IMR-90 (cell line): Measurements from ENCODE around the gene ITPK1. TPM values are rescaled to one million over a fixed set of nuclear protein-coding genes. Genes with fewer than 3 reads are reported as not detected.
A peak's percentile ranks its signal among the peaks of the same experiment; 100 is the strongest.

ENCODE experiments used
- ATAC-seq: fragments of 200-7000 bp; cut with Tn5 transposase; 2 replicates; pipeline ENCODE4 v1.9.1; 2020; ENCODE audit warnings: low read depth, mild to moderate bottlenecking, moderate library complexity
- BruUV-seq: library from RNA; stranded (reverse); fragments of 400-500 nt; replicated peaks from 2 replicates; lab custom pipeline; 2021; lab: Mats Ljungman, UMichigan
- CTCF ChIA-PET: fragments of 300-600 bp; formaldehyde crosslinking; extraction: SDS; loops from one replicate; lab custom pipeline; 2021; ENCODE audit warnings: antibody characterized with exemption; lab: Yijun Ruan, JAX
- POLR2A ChIA-PET: fragments of 300-600 bp; sonication (Branson Sonifier 250); formaldehyde crosslinking; loops from one replicate; lab custom pipeline; 2022; ENCODE audit warnings: antibody characterized with exemption; ENCODE audit not compliant: unreplicated experiment; lab: Charles Lee
- DNase-seq: peaks from one replicate; pipeline ENCODE4 v3.0.0; 2013
- H2AFZ ChIP-seq: replicated peaks from 2 replicates; pipeline ENCODE3; 2013; ENCODE audit warnings: low read length, mild to moderate bottlenecking; ENCODE audit not compliant: poor library complexity
- H2AK5ac ChIP-seq: 2 replicates; pipeline ENCODE4 v1.6.1; 2013; ENCODE audit warnings: low read depth, low read length, inconsistent platforms
- H2AK9ac ChIP-seq: replicated peaks from 2 replicates; pipeline ENCODE3; 2013; ENCODE audit warnings: mild to moderate bottlenecking, low read depth, low read length, moderate library complexity; ENCODE audit not compliant: poor library complexity
- H2BK120ac ChIP-seq: 2 replicates; pipeline ENCODE4 v1.6.1; 2013; ENCODE audit warnings: low read depth, low read length, inconsistent platforms
- H2BK15ac ChIP-seq: 3 replicates; pipeline ENCODE4 v1.6.1; 2013; ENCODE audit warnings: low read depth, low read length, inconsistent platforms
- H2BK20ac ChIP-seq: 2 replicates; pipeline ENCODE4 v1.6.1; 2013; ENCODE audit warnings: low read depth, mild to moderate bottlenecking, inconsistent platforms, low read length, moderate library complexity
- H2BK5ac ChIP-seq: 2 replicates; pipeline ENCODE4 v1.6.1; 2013; ENCODE audit warnings: mild to moderate bottlenecking, low read depth, low read length, inconsistent platforms; ENCODE audit not compliant: poor library complexity, severe bottlenecking
- H3K14ac ChIP-seq: replicated peaks from 2 replicates; pipeline ENCODE4 v1.6.1; 2013; ENCODE audit warnings: low read depth, low read length, inconsistent platforms
- H3K18ac ChIP-seq: 2 replicates; pipeline ENCODE4 v1.6.1; 2013; ENCODE audit warnings: low read depth, low read length, control low read depth
- H3K23ac ChIP-seq: 2 replicates; pipeline ENCODE4 v1.6.1; 2013; ENCODE audit warnings: low read depth, low read length, inconsistent platforms
- H3K27ac ChIP-seq: 2 replicates; pipeline ENCODE4 v1.5.1; 2013; ENCODE audit warnings: mild to moderate bottlenecking, control low read depth, low read length; ENCODE audit not compliant: insufficient read depth
- H3K27me3 ChIP-seq: 2 replicates; pipeline ENCODE4 v1.6.1; 2013; ENCODE audit warnings: low read length; ENCODE audit not compliant: control insufficient read depth, insufficient read depth
- H3K36me3 ChIP-seq: 2 replicates; pipeline ENCODE4 v1.6.1; 2013; ENCODE audit warnings: low read length, mixed read lengths; ENCODE audit not compliant: control insufficient read depth, insufficient read depth
- H3K4ac ChIP-seq: 2 replicates; pipeline ENCODE4 v1.6.1; 2013; ENCODE audit warnings: low read depth, low read length, inconsistent platforms
- H3K4me1 ChIP-seq: 2 replicates; pipeline ENCODE4 v1.6.1; 2013; ENCODE audit warnings: low read length, mixed read lengths; ENCODE audit not compliant: control insufficient read depth, insufficient read depth
- H3K4me2 ChIP-seq: 2 replicates; pipeline ENCODE4 v1.6.1; 2013; ENCODE audit warnings: low read depth, mild to moderate bottlenecking, control low read depth, low read length, moderate library complexity
- H3K4me3 ChIP-seq: 2 replicates; pipeline ENCODE4 v1.5.1; 2013; ENCODE audit warnings: low read depth, mild to moderate bottlenecking, control low read depth, low read length, moderate library complexity; ENCODE audit not compliant: insufficient read depth
- H3K56ac ChIP-seq: 2 replicates; pipeline ENCODE4 v1.6.1; 2013; ENCODE audit warnings: low read length, inconsistent platforms; ENCODE audit not compliant: insufficient read depth; ENCODE audit errors: extremely low read depth
- H3K79me1 ChIP-seq, 2 experiments: 2 replicates each; pipeline ENCODE4 v1.6.1; 2013; ENCODE audit warnings: low read length in 2 of 2, inconsistent platforms in 1 of 2, low read depth in 1 of 2
- H3K9ac ChIP-seq: 2 replicates; pipeline ENCODE4 v1.6.1; 2013; ENCODE audit warnings: low read depth, low read length, control low read depth
- H3K9me1 ChIP-seq: 2 replicates; pipeline ENCODE4 v1.6.1; 2013; ENCODE audit warnings: low read length, inconsistent platforms; ENCODE audit not compliant: insufficient read depth
- H3K9me3 ChIP-seq: 2 replicates; pipeline ENCODE4 v1.6.1; 2013; ENCODE audit warnings: low read length; ENCODE audit not compliant: control insufficient read depth, insufficient read depth
- H4K20me1 ChIP-seq: 2 replicates; pipeline ENCODE4 v1.6.1; 2013; ENCODE audit warnings: low read length, inconsistent platforms; ENCODE audit not compliant: insufficient read depth
- H4K5ac ChIP-seq: 2 replicates; pipeline ENCODE4 v1.6.1; 2013; ENCODE audit warnings: mild to moderate bottlenecking, low read depth, low read length, control low read depth
- H4K8ac ChIP-seq, 2 experiments: 2 replicates each; pipeline ENCODE4 v1.6.1; 2013; ENCODE audit warnings: low read depth in 2 of 2, low read length in 2 of 2, control low read depth in 1 of 2, inconsistent platforms in 1 of 2
- H4K91ac ChIP-seq: 2 replicates; pipeline ENCODE4 v1.6.1; 2013; ENCODE audit warnings: low read depth, low read length, inconsistent platforms; ENCODE audit not compliant: insufficient read depth
- BHLHE40 ChIP-seq: fragments of 150-350 bp; IDR thresholded peaks from 2 replicates; pipeline ENCODE4 v1.6.1; 2016; ENCODE audit warnings: mild to moderate bottlenecking, low read depth, low read length
- ELK1 ChIP-seq: fragments of 150-350 bp; IDR thresholded peaks from 2 replicates; pipeline ENCODE4 v1.6.1; 2016; ENCODE audit warnings: low read depth, mild to moderate bottlenecking, low read length, moderate library complexity, borderline replicate concordance
- FOS ChIP-seq: fragments of 150-350 bp; IDR thresholded peaks from 2 replicates; pipeline ENCODE4 v1.6.1; 2016; ENCODE audit warnings: low read depth, low read length
- MAZ ChIP-seq: IDR thresholded peaks from 2 replicates; pipeline ENCODE4 v1.6.1; 2012; ENCODE audit warnings: low read depth, mild to moderate bottlenecking, low read length, improper control_type of control experiment, moderate library complexity, borderline replicate concordance
- NFE2L2 ChIP-seq: fragments of 150-350 bp; IDR thresholded peaks from 2 replicates; pipeline ENCODE4 v1.6.1; 2016; ENCODE audit warnings: low read depth, mild to moderate bottlenecking, low read length
- RAD21 ChIP-seq: IDR thresholded peaks from 2 replicates; pipeline ENCODE4 v1.6.1; 2012; ENCODE audit warnings: low read length, improper control_type of control experiment
- SMC3 ChIP-seq: fragments of 150-350 bp; IDR thresholded peaks from 2 replicates; pipeline ENCODE4 v1.6.1; 2016; ENCODE audit warnings: low read depth, mild to moderate bottlenecking, antibody characterized with exemption, low read length, moderate library complexity
- USF2 ChIP-seq: fragments of 150-350 bp; IDR thresholded peaks from 2 replicates; pipeline ENCODE4 v1.6.1; 2017; ENCODE audit warnings: mild to moderate bottlenecking, antibody characterized with exemption, low read length, low read depth
- WGBS, 2 experiments: methylation state at CpG; one replicate each; pipeline versions ENCODE4 v1.1.5 to v1.1.7; 2013; ENCODE audit warnings: missing lambda C conversion rate in 2 of 2; ENCODE audit not compliant: insufficient read length in 1 of 2; ENCODE audit errors: extremely low coverage in 2 of 2; 5-methylcytosine and 5-hydroxymethylcytosine counted together
- dilution Hi-C: fragments of 300-500 bp; cut with HindIII; formaldehyde crosslinking; loops from one replicate; pipeline ENCODE4 v1.14.3; 2018; ENCODE audit warnings: low sequenced_read_pairs; ENCODE audit not compliant: unreplicated experiment
- in situ Hi-C: fragments of 300-500 bp; cut with MboI; formaldehyde crosslinking; loops from 3 replicates; pipeline ENCODE4 v1.14.3; 2019; ENCODE audit warnings: low sequenced_read_pairs, inconsistent platforms, mixed read lengths
- intact Hi-C: fragments of 100-400 bp; cut with micrococcal nuclease; formaldehyde crosslinking; loops from 2 replicates; pipeline ENCODE4 v1.10.0; 2022
- polyA plus RNA-seq, 3 experiments: library from polyadenylated mRNA; depleted of rRNA; stranded (reverse); fragments of >200 nt; gene quantifications; 2 replicates each; pipeline ENCODE4 v1.2.3, GENCODE V29; 2012; ENCODE audit warnings: low replicate concordance in 1 of 3
- total RNA-seq: library from RNA; depleted of rRNA; stranded (reverse); fragments of >200 nt; gene quantifications from 2 replicates; pipeline ENCODE4 v1.2.3, GENCODE V29; 2012

Gene ITPK1
- total and polyA plus RNA-seq, 2 of the 4 experiments (the other 2 are of a cell fraction): 21.7 to 26.9 TPM

- no peak for DNase-seq
- no peak overlapping the region for H3K4me2 ChIP-seq
- H3K23ac ChIP-seq: no peak overlapping the region
- dilution Hi-C loops: no loop called here
- no peak overlapping the region for H4K91ac ChIP-seq
- no peak overlapping the region for H3K4ac ChIP-seq
- intact Hi-C loops: no loop called here
- no peak overlapping the region for H3K56ac ChIP-seq
- H4K8ac ChIP-seq: no peak overlapping the region
- ChIA-PET POLR2A (no interaction called here), CTCF (no interaction called here)
- peaks cover 11% of the 10 kb centered on the region; the same call in 1 of the 2 replicates for H3K4me1 ChIP-seq
- peak; percentile 50 for ATAC-seq
- H3K27ac ChIP-seq: no peak overlapping the region
- H3K79me1 ChIP-seq: no peaks in the 10 kb centered on the region
- H2BK15ac ChIP-seq: no peak overlapping the region
- H3K9me1 ChIP-seq: peaks cover 17% of the 10 kb centered on the region; the same call in 1 of the 2 replicates
- BruUV-seq: no TSS peak
- no peak overlapping the region for H2BK20ac ChIP-seq
- 0 out of 2 replicates have a peak overlapping the region, but pooled peaks have one; percentile 29 for H3K14ac ChIP-seq
- H2BK120ac ChIP-seq: no peak overlapping the region
- H3K18ac ChIP-seq: no peak overlapping the region
- no peak overlapping the region for H3K9ac ChIP-seq
- no peak overlapping the region for H2BK5ac ChIP-seq
- H4K5ac ChIP-seq: no peak overlapping the region
- no peaks in the 10 kb centered on the region for H3K9me3 ChIP-seq
- no peak overlapping the region for H3K4me3 ChIP-seq
- H2AFZ ChIP-seq: peak overlapping the region; percentile 54
- H2AK5ac ChIP-seq: peak overlapping the region; percentile 24; the same call in 1 of the 2 replicates
- in situ Hi-C loops: no loop called here
- peaks cover 4% of the 10 kb centered on the region for H4K20me1 ChIP-seq
- no peaks in the 10 kb centered on the region for H3K36me3 ChIP-seq
- peaks cover 4% of the 10 kb centered on the region; the same call in 1 of the 2 replicates for H3K27me3 ChIP-seq
- peak overlapping the region; percentile 68 for H2AK9ac ChIP-seq
- 52% methylated on average over 7 of the region's 22 CpGs; no CpG with 5 or more reads in 1 of the 2 experiments for WGBS, 2 experiments
- TF ChIP-seq NFE2L2 (no peak), SMC3 (no peak), RAD21 (no peak), MAZ (no peak), USF2 (peak; percentile 78), ELK1 (no peak), FOS (no peak), BHLHE40 (peak; percentile 82)
Measured at GRCh38 chr14:93035917-93036651, 79.6 kb downstream of the ITPK1 start.
